HG03175 (cell line): ENCODE data around the gene BNC2.

ENCODE experiments used
- ATAC-seq: cut with Tn5 transposase; IDR thresholded peaks from one replicate; pipeline ENCODE4 v1.9.1; 2021; ENCODE audit warnings: mild to moderate bottlenecking, moderate library complexity; ENCODE audit not compliant: unreplicated experiment

The BNC2 gene

GRCh38 chr9:16763946-16764345, 106.5 kb downstream of the BNC2 start:
- ATAC-seq = no peak

- no peak for ATAC-seq
Measured at GRCh38 chr9:16755467-16756160, 114.9 kb downstream of the BNC2 start.

GRCh38 chr9:16754662-16755061, 115.8 kb downstream of the BNC2 start:
- ATAC-seq = no peak

- ATAC-seq = no peak
Measured at GRCh38 chr9:16753256-16753655, 117.2 kb downstream of the BNC2 start.

- ATAC-seq = no peak
Measured at GRCh38 chr9:16752601-16753000, 117.9 kb downstream of the BNC2 start.

- ATAC-seq = no peak
Measured at GRCh38 chr9:16750553-16750952, 119.9 kb downstream of the BNC2 start.

GRCh38 chr9:16745359-16745758, 125.1 kb downstream of the BNC2 start:
- ATAC-seq = no peak

GRCh38 chr9:16744394-16744793, 126.1 kb downstream of the BNC2 start:
- ATAC-seq = no peak

- ATAC-seq = no peak
Measured at GRCh38 chr9:16743375-16743774, 127.1 kb downstream of the BNC2 start.

GRCh38 chr9:16735001-16735400, 135.5 kb downstream of the BNC2 start:
- no peak for ATAC-seq

- ATAC-seq = no peak
Measured at GRCh38 chr9:16732546-16732945, 137.9 kb downstream of the BNC2 start.

- ATAC-seq = no peak
Measured at GRCh38 chr9:16730162-16730561, 140.3 kb downstream of the BNC2 start.

- ATAC-seq = no peak
Measured at GRCh38 chr9:16729651-16730050, 140.8 kb downstream of the BNC2 start.

GRCh38 chr9:16728137-16728508, 142.3 kb downstream of the BNC2 start:
- ATAC-seq = no peak

- no peak for ATAC-seq
Measured at GRCh38 chr9:16727452-16728136, 142.9 kb downstream of the BNC2 start.

- no peak for ATAC-seq
Measured at GRCh38 chr9:16726718-16727451, 143.6 kb downstream of the BNC2 start.

GRCh38 chr9:16726029-16726428, 144.4 kb downstream of the BNC2 start:
- no peak for ATAC-seq

GRCh38 chr9:16725066-16725465, 145.4 kb downstream of the BNC2 start:
- ATAC-seq = no peak

GRCh38 chr9:16721972-16722371, 148.5 kb downstream of the BNC2 start:
- no peak for ATAC-seq

GRCh38 chr9:16720386-16720785, 150.1 kb downstream of the BNC2 start:
- no peak for ATAC-seq

GRCh38 chr9:16719921-16720320, 150.5 kb downstream of the BNC2 start:
- no peak for ATAC-seq

GRCh38 chr9:16718952-16719351, 151.5 kb downstream of the BNC2 start:
- no peak for ATAC-seq
